ENCODE data around the gene CCDC9.

The CCDC9 gene

DNA sequence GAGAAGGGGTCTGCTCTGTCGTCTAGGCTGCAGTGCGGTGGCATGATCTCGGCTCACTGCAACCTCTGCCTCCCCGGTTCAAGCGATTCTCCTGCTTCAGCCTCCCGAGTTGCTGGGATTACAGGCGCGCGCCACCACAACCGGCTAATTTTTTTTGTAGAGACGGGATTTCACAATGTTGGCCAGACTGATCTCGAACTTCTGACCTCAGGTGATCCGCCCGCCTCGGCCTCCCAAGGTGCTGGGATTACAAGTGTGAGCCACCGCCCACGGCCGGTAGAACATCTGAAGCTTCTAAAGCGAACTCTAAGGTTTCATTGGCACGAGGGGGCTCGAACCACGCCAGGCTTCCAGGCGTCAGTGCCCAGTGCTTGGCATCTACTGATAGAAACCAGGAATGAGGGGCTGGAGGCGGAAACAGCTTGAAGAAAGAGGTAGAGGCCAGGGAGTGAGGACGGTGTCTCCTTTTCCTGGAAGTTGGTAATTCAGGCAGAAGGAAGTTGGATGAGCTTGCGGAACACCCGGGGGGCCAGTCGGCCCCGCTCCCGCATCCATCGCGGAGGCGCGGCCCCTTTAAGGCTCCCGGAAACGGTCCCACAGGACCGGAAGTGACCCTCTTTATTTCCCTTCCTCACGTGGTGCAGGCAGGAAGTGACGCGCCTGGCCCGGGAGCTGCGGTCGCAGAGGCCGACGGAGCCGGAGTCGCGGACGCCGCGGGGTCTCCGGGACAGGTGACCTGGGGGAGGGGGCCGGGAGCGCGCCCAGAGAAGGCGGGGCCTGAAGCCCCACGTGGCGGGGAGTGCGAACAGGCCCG lies at the start of gene CCDC9:
Gene CCDC9 (plus strand): TSS at position 647 of the 814 bp plus-strand sequence. CDS start 1,876 bp downstream, outside the sequence.
- peak; percentile 85 for DNase-seq (ENCODE audit: low read depth)

DNA sequence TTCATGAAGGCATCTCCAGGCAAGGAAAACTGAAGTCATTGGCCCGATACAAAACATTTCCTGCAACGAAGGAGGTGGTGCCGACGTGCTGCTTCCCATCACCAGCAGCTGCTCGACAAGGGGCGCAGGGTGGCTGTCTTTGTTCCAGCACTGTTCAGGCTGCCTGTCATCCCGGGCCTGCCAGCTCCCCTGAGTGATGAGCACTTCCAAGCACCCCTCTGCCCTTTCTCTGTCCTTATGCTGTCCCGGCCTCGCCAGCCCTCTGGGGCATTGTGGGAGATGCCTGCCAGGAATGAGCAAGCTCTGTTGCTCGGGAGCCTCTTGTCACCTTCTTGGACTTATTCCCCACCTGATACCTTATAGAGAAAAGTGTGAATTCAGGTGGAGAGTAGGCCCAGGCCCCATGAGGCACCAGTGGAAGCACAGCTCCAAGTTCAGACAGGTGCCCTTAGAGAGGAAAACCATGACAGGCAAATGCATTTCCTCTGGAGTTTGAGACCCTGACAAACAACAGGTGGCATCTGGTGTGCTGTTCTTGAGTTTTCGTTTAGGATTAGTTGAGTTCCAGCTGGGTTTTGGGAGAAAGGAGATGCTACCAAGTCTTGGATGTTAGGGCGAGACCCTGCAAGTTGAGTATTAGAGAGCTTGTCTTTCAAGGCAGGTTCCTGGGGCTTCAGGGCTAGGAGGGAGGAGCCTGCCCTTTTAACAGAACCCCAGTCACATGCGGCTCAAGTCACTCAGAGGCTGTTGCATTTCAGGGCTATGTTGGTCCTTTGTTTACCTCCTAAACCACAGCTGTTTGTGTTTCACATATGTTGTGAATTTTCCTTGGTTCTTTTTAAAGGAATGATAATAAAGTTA lies 46.8 kb upstream of the CCDC9 start:
- DNase-seq (ENCODE audit: low read depth) = no peak

GRCh38 chr19:47210180-47210490 lies 46.2 kb upstream of the CCDC9 start:
- no peak for DNase-seq (ENCODE audit: low read depth)

DNA sequence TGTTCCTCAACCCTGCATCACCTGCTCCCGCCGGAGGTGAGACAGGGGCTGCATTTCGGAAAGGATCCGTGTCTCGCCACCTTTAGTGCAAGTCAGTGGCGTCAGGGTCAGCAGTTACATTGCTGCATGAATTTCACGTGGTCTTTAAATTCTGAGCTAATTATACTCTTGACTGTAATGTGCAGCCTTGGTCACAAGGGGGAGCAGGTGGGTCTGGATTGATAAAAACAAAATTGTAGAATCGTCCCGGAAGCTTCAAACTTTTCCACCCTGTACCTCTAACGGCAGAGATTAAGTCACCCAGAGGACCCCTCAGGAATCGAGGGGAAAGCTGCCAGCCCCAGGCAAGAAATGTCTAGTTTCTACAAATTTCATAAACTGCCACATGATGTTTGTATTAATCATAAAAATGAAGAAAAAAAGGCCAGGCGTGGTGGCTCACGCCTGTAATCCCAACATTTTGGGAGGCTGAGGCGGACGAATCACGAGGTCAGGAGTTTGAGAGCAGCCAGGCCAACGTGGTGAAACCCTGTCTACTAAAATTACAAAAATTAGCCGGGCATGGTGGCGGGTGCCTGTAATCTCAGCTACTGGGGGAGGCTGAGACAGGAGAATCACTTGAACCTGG lies 45.5 kb upstream of the CCDC9 start:
- DNase-seq (ENCODE audit: low read depth) = peak; percentile 41

GRCh38 chr19:47215581-47215980 lies 40.7 kb upstream of the CCDC9 start:
- DNase-seq (ENCODE audit: low read depth) = no peak

DNA sequence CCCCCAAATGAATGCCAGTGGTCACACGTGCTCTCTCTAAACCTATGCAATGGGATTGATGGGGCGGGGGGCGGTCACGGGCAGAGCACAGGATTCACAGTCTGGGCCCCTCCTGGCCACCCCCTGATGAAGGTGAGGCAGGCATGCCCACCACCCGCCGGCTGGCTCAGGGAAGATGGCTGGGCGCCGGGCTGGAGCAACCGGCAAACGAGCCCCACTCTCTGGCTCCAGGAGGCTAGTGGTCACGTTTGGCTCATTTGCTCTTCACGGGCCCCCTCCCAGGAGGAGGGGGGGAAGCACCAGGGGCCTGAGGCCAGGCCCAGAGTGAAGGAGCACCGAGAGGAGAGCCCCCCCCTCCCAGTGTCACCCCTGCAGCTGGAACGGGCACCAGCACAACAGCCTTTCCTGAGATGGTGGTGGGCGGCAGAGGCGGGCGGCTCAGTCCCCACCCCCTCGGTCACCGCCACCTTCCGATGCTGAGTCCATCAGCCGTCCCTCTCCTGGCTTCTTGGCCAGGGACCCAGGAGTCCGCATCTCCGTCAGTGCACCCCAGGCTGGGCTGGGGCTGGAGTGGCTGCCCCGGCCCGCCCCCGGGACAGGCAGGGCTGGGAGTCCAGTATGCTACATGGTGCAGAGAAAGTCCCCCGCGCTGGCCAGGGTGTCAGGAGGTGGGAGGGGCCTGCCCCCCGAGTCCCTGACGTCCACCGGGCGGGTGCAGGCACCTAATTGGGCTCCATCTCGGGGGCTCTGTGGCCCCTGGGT lies 35.1 kb upstream of the CCDC9 start:
- no peak for DNase-seq (ENCODE audit: low read depth)

DNA sequence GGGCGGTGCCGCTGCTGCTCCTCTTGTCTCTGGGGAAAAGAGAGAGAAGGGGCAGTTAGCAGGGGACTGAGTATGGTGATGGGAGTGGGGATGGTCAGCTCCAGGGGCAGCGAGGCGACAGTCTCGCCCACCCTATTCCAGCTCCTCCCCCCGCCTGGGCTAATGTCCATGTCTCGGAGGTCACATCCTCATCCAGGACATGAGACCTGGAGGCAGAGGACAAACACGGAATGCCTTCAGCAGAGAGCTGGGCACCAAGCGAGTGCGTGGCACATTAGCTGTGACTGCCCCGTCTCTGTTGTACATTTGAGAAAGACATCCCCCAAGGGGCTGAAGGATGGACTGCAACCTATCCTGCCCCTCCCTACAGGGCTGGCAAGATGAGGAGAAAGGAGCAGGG lies 34.4 kb upstream of the CCDC9 start:
- DNase-seq (ENCODE audit: low read depth) = no peak

- peak; percentile 74 for DNase-seq (ENCODE audit: low read depth)
Observed at GRCh38 chr19:47225746-47226425, 30.4 kb upstream of the CCDC9 start.

GRCh38 chr19:47226426-47227351 lies 29.6 kb upstream of the CCDC9 start:
- DNase-seq (ENCODE audit: low read depth) = no peak

GRCh38 chr19:47227352-47228167 lies 28.8 kb upstream of the CCDC9 start:
- no peak for DNase-seq (ENCODE audit: low read depth)

DNA sequence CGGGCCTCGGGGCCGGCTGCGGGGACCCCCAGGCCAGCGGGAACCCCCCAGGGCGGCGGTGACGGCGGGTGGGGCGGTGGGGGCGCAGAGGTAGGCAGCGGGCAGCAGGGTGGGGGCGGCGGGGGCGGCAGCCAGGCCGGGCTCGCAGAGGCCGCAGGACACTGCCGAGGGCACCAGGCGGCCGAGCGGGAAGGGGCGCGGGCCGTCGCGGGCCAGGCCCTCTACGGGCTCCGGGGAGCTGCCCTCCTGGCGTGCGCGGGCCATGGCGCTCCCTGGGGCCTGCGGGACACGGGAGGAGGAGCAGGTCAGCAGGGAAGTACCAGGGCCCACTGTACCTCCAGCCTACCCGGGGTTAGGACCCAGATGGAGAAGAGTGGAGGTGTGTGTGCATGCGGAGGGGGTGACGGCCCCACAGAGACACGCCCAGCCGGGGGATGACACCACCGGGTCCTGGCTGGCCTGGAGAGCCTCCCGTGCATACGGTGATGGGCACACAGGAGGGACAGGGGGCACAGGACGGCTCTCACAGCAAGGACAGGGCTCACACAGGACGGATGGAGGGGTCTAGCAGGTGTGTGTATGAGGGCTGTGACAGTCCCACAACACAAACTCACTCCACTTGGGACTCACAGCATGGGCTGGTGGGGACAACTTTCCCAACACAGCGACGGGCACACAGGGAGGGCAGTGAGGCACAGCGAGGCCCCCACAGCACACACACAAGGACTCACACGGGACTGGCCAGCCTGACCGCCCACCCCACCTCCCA lies 28.0 kb upstream of the CCDC9 start:
- DNase-seq (ENCODE audit: low read depth) = no peak

DNA sequence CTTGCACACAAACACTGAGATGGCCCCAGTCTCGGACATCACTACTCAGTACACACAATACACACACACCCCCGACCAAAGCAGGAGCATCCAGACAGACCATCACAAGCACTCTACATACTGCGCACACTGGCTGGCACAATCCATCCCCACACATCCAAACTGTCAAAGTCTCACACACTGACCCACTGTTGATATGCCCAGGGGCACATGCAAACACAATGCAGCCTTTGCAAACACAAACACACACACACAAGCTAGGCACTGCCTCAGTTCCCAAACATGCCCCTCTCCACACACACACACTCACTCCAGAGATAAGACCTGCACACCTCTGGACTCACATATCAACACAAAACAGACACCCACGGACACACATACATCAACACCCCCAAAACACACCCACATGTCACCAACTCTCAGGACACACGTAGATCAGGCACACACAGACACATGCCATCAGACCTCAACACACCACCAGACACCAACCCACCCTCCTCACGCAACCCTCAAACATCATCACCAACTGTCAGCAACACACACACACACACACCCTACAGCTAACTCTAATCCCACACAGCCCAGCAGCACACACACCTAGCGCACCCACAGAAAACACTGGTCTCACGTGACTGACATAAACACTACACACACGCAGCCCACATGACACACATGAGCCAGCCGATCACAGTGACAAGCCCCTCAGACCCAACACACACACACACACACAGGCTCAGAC lies 27.2 kb upstream of the CCDC9 start:
- no peak for DNase-seq (ENCODE audit: low read depth)

GRCh38 chr19:47229676-47230053 lies 26.7 kb upstream of the CCDC9 start:
- DNase-seq (ENCODE audit: low read depth) = no peak

DNA sequence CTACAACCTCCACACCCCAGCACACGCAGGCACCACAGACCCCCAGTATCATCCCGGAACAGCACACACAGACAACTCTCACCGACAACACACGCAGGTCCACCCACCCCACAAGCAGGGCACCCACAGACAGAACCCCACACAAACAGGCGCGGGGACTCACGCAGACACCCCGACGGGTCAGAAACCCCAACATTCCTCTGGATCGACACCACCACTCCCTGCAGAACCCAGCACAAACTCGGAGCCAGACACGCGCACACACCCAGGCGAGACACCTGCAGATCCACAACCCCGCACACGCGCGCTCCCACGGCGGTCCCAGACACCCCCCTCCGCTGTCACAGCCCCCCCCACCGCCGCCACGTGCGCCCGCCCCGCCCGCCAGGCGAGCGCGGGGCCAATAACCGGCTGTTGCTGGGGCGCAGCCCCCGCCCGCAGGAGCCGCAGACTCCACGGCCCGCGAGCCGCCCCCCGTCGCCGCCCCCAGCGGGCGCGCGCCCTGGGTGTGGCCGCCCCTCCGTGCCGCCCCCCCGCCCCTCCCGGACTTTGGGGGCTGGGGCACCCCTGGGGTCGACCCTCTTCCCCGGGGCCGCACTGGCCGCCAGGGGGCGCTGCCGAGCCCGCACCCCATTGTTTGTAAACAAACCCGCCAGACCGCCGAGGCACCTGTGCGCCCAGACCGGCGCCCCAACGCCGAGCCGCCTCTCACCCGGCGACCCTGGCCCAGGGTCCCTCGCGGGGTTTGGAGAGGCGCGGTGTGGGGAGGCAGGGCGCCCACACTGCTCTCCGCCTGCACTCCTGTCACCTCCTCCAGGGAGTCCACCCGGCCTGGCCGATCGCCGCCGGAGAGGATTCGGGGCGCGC lies 26.0 kb upstream of the CCDC9 start:
- DNase-seq (ENCODE audit: low read depth) = peak; percentile 74

- no peak for DNase-seq (ENCODE audit: low read depth)
Observed at GRCh38 chr19:47230921-47231214, 25.5 kb upstream of the CCDC9 start, which contains the start of gene BBC3. BBC3 (minus strand) TSS chr19:47231199; CDS start chr19:47228431, 2,768 bp downstream.

DNA sequence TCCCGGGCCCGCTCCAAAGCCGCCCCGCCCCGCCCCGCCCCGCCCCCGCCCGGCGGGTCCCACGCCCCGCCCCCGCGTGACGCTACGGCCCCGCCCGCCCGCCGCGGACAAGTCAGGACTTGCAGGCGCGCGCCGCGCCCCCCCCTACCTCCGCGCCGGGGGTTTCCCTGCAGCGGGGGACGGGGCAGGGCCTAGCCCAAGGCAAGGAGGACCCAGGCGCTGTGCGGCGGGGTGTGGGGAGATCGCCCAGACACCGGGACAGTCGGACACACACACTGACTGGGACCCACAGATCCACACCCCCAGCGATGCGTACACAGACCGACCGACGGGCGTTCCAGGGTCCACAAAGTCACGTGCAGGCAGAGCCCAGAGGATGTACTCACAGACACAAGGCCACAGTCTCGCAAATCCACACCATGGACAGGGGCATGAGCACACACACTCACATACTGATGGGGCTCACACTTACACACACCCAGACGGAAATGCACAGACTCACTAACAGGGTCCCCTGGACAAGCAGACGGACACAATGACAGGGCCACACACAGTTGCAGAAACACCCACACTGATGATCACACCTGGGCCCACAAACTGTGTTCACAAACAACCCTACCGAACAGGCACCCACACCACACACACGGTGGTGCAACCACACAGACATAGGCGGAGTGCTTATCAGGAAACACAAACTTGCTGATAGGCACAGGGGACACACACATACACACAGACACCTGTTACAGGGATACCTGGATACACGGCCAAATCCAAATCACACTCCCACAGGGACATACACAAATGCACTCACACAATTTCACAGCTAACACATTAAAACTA lies 24.9 kb upstream of the CCDC9 start:
- peak; percentile 79 for DNase-seq (ENCODE audit: low read depth)

Data from stimulated activated CD8-positive, alpha-beta memory T cell treated with anti-CD3 and anti-CD28 coated beads, Interleukin-15, amount 100 ng/mL, for 24 hours (primary cell).